GM21737 (cell line): ENCODE data around the gene MPP7.

Source experiments
- ATAC-seq: cut with Tn5 transposase; IDR thresholded peaks from one replicate; pipeline ENCODE4 v1.9.1; 2021; ENCODE audit warnings: mild to moderate bottlenecking, moderate library complexity; ENCODE audit not compliant: unreplicated experiment

Gene MPP7

DNA sequence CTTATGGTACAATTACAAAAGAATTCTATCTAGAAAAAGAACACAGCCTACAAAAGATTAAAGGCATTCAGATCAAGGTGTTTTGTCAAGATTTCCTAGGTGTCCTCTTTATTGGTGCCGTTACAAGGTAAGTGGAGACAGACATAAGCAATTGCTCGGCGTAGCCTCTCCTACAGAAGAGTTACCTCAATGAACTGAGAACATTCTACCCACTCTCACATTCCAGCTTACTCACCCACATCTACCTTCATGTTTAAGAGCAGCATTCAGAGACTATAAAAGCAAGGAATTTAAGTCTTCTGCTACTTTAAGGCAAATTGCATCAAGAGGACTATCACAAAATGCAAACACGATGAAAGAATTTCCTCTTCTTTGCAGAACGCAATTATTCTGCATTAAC is 29.5 kb downstream of the MPP7 start:
- no peak for ATAC-seq

DNA sequence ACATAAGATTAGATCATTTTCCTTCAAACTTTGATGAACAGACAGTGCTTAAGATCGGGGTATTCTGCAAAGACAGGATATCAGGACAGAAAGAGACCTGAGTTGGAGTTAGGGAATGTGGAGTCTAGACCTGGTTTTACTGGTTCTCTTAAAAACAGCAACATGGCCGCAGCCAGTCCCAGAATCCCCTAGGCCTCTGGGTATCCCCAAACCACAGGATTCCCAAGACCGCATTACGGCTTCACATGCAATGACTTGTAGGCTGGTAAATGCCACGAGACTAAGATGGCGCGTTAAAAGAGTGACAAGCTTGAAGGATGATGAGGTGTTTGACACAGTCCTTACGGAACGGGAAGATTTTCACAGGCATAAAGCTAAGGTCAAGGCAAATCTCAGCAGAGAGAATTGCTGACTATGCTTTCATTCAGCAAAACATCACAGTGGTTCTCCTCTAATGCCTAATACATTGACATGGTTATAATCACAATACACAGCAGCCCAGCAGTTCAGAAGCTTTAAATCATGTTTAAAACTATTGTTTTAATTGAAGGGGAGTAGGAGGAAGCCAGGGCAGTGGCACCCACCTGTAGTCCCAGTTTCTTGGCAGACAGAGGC is 32.9 kb downstream of the MPP7 start:
- no peak for ATAC-seq

DNA sequence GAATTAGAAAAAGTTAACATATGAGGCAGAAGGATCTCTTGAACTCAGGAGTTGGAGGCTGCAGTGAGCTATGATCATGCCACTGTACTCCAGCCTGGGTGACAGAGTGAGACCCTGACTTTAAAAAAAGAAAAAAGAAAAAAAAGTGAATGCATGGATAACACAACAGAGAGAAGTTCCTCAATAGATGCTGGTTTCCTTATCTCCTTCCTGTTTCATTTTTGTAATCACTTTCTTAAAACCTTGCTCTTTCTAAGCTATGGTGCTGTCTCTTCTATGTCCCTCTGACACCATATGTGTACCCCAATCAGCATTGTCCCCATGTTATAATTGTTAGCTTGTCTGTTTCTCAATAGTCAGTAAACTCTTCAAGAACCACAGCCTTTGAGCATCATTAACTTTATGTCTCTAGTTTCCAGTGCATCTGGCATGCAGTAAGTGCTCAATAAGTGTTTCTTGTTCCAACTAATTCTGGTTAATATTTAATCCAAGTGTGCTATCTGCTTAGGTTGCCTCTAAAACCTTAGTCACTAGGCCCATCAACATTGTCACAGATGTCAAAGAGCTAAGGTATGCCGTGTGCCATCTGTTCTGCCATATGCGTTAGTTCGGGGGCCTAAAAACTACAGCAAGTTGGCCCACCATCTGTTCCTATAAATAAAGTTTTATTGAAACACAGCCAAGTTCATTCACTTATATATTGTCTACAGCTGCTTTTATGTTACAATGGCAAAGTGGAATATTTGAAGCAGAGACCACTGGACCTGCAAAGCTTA is 36.2 kb downstream of the MPP7 start:
- no peak for ATAC-seq

DNA sequence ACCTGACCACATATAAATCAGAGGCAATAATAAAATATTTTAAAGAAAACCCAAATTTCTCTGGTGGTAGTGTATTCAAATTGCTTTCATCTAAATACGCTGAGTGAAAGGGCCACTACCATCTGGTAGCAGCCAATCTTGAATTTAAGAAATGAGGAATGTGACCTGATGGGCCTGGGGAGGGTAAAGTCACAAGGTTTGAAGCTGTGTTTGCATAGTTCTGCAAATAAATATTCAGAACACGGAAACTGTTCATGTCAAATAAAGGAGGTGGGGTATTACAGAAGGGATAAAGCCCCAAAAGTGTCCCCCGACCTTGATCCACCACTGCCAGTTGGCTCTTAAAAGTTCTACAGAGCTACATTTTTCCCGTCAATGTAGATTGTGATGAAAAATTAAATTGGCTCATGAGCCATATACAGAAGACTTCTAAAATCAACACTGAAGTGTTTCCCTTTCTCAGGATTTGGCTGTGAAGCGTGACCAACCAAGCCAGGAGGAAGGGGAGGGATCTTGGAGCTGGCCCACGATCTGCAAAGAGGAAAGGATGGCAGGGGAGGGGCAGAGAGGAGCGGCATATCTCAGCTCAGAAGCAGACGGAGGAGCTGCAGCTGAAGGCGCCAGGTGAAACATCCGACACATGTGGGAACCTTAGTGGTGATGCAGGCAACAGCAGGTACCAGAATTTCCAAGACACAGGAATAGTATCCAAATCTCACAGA is 39.6 kb downstream of the MPP7 start:
- ATAC-seq: no peak

DNA sequence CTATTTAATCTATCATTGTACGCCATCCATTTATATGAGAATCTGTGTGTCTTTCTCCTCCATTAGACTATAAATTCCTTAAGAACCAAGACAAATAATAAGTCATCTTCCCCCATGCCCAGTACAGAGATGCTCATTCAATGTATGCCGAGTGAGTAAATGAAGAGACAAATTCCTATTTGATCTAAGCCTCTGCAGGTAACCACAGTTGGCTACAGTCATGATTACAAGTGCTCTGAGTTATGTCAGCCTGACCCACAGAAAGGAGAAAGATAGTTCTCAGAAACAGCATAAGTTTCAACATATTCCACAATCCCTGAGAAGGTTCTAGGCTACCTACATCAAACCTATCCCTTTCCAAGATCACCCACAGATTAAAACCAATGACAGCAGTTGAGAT is 46.1 kb downstream of the MPP7 start:
- ATAC-seq: no peak

DNA sequence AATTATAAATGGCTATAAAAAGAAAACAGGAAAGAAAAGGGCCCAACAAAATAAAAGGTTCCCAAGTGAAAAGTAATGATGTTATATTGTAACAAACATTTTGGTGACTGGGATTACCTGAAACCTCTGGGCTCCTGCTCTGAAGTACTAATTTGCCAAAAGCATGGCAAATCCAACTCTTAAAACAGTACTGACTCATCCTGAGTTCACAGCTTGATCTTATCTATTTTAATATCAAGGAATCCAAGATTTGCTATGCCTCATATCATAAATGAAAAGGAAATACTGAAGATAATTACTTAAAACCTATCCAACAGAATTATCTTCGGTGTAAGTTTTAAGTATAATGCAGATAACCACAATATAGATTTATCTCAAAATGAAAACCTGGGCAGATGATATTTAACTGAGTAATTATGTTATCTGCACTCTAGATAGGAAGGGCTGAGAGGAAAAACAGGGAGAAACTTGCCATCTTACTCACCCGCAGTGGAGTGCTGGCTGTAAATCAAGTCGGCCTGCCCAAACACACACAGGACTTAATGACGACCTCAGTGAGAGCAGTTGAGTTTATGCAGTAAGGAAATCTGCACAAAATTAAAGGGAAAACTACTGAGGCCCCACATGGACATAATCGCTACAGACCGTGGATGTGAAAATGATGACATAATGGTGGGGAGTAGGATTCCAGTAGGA is 48.4 kb downstream of the MPP7 start:
- ATAC-seq: no peak

DNA sequence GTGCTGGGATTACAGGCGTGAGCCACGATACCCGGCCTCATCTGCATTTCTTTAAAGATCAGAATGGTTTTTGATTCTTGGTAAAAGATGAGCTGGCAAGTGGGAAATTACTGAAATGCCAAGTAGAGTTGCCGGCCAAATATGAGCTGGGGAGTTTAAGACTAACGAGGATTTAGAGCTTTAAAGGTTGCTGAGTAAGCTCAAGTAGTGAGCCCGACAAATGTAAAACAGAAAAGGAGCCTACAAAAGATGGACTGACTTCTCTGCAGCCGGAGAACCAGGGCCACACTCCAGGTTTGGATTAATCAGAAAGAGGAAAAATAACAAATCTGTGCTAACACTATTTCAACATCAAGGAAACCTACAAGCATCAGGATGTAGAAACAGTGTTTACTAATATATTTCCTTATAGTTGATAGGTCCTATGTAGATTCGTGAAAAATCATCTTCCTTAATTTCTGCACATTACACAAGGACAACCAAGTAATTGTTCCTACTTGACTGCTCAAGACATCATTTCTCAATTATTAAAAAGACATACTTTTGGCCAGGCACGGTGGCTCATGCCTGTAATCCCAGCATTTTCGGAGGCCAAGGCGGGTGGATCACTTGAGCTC is 49.6 kb downstream of the MPP7 start:
- ATAC-seq: no peak
